Measurements from ENCODE around the gene LCN12.

Gene LCN12

DNA sequence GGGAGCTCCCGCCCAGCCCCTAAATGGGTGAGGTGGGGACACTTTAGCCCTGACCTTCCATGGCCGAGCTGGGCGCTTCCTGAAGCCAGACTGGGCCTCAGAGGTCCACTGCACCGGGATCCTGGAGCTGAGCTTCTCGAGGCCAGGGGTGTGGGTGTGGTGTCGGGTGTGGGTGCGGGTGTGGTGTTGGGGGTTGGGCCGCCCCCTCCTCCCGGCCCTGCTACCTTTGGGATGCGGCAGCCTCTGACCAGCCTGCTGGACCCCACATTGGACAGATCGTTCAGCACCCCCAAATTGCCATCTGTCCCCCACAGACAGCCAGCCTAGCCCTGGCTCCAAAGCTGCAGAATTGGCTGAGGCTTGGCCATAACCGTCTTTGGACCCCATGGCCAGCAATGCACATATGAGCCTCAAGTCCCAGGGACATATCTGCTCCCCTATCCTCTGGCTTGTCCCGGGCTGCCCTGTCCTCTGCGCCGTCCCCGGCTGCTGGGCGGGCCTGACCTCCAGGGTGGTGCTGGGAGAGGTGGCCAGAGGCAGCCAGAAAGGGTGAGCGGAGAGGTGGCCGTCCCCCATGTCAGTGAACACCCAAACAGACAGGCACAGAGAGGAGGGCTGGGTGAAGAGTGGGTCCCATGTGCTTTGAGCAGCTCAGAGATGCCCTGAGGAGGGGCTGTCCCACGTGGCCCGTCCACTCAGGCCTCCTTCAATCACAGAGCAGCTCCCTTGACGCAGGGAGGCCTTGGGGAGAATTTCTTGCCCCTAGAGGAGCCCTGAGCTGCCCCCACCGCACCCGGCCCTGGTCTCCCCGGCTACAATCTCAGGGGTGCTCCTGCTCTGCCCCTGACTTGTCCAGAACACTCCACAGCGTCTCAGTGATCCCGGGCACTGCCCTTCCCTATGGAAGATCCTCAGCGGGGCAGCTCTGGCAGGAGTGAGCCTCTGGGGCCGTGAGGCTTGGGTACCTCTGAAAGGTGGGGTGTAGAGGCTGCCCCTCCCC lies 21.8 kb downstream of the LCN12 start:
- ChIA-PET POLR2A (no interaction called here), CTCF (interaction anchor here (0.7 to 2.1 kb wide), 6 partner anchors 11 to 62 kb away, joined by 3 to 8 read pairs (median 4); no protein-coding TSS in a partner anchor)
- TF ChIP-seq, protein P1, sequence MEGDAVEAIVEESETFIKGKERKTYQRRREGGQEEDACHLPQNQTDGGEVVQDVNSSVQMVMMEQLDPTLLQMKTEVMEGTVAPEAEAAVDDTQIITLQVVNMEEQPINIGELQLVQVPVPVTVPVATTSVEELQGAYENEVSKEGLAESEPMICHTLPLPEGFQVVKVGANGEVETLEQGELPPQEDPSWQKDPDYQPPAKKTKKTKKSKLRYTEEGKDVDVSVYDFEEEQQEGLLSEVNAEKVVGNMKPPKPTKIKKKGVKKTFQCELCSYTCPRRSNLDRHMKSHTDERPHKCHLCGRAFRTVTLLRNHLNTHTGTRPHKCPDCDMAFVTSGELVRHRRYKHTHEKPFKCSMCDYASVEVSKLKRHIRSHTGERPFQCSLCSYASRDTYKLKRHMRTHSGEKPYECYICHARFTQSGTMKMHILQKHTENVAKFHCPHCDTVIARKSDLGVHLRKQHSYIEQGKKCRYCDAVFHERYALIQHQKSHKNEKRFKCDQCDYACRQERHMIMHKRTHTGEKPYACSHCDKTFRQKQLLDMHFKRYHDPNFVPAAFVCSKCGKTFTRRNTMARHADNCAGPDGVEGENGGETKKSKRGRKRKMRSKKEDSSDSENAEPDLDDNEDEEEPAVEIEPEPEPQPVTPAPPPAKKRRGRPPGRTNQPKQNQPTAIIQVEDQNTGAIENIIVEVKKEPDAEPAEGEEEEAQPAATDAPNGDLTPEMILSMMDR (IDR thresholded peaks at IDR 0.05; ENCODE audit: insufficient read depth, low read length, missing control alignments) = no peak
- no peak overlapping the region for H3K4me3 ChIP-seq (ENCODE audit: low read depth, low read length)
- DNase-seq (ENCODE audit: low read depth, low spot score) = no peak

DNA sequence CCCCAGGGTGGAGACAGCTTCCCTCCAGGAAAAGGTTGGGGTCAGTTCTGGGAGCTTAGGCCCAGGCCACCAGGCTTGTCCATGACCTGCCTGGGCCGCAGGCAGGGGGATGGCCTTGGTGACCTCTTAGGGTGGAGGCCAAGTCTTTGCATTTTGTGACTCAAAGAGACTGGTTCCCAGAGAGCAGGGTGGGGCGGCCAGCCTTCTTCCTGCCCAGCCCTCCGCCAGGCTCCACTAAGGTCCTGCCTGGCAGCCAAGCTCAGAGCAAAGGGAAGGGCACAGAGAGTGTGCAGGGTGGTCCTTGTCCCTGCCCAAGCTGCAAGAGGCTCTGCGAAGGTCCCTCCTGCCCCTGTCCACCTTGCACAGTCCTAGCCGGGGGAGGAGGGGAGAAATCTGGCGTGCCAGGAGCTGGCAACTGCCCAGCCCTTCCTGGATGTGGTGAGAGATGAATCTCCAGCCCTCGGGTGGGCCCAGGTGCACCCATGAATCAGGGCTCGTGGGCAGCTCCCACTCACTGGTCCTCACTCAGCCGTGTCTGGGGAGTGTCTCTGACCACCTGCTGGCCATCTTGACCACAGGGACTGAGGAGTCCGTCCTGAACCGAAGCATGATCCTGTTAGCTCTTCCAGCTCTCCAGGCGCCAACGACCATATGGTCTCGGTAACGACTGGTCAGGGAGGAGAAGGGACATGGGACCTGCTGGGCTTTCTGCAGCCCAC lies 22.9 kb downstream of the LCN12 start:
- H3K4me3 ChIP-seq (ENCODE audit: low read depth, low read length) = no peak overlapping the region
- TF ChIP-seq, protein P1 (IDR thresholded peaks at IDR 0.05; ENCODE audit: insufficient read depth, low read length, missing control alignments) = no peak
- CTCF ChIA-PET = interaction anchor here (0.9 to 2.3 kb wide), 7 partner anchors 8 to 61 kb away, joined by 3 to 9 read pairs (median 4); no protein-coding TSS in a partner anchor
- DNase-seq (ENCODE audit: low read depth, low spot score) = no peak
- POLR2A ChIA-PET = no interaction called here

DNA sequence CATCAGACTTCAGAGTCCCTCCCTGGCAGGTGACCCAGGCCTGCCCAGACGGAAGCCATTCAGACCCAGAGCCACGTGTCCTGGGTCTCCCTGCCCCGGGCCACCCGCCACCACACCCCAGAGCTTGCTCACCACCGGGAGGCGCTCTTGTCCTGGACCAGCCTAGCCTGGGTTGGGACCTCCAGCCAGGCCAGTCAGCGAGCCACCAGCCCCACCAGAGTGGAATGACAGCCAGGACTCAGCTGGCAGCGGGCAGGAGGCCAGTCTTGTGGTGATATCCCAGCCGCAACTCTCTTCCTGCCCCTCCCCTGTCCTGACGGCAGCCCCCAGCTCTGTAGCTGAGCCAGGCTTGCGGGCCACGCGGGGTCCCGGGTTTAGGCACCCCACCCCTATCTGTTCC lies 23.6 kb downstream of the LCN12 start:
- DNase-seq (ENCODE audit: low read depth, low spot score) = no peak
- ChIA-PET CTCF (interaction anchor here (0.7 to 2.3 kb wide), 7 partner anchors 9 to 60 kb away, joined by 3 to 9 read pairs (median 4); no protein-coding TSS in a partner anchor), POLR2A (no interaction called here)
- H3K4me3 ChIP-seq (ENCODE audit: low read depth, low read length) = no peak overlapping the region
- TF ChIP-seq, protein P1 (IDR thresholded peaks at IDR 0.05; ENCODE audit: insufficient read depth, low read length, missing control alignments) = no peak

DNA sequence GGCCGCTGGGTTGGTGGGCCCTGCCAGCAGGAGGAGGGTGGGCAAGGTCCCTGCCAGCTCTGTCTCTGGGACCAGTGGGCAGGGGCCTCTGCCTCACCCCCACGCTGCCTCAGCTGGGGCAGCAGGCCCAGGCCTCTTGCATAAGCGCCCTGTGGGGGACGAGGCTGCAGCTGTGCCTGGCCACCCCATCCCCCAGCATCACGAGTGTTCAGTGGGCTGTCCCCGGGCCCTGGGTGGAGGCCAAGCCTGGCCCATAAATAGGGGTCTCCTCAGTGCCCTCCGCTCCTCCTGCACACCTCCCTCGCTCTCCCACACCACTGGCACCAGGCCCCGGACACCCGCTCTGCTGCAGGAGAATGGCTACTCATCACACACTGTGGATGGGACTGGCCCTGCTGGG lies 25.1 kb downstream of the LCN12 start, which contains the start of gene PTGDS:
Gene PTGDS (plus strand): TSS at position 282 of the 400 bp plus-strand sequence. CDS start 75 bp downstream, at position 357.
- DNase-seq (ENCODE audit: low read depth, low spot score) = no peak
- peak within 1 kb of the TSS; percentile 55 for H3K4me3 ChIP-seq (ENCODE audit: low read depth, low read length)
- ChIA-PET CTCF (interaction anchor here (2.2 kb wide), 1 partner anchor 52 kb away, joined by 9 read pairs; no protein-coding TSS in a partner anchor), POLR2A (no interaction called here)
- TF ChIP-seq, protein P1 (IDR thresholded peaks at IDR 0.05; ENCODE audit: insufficient read depth, low read length, missing control alignments) = no peak

DNA sequence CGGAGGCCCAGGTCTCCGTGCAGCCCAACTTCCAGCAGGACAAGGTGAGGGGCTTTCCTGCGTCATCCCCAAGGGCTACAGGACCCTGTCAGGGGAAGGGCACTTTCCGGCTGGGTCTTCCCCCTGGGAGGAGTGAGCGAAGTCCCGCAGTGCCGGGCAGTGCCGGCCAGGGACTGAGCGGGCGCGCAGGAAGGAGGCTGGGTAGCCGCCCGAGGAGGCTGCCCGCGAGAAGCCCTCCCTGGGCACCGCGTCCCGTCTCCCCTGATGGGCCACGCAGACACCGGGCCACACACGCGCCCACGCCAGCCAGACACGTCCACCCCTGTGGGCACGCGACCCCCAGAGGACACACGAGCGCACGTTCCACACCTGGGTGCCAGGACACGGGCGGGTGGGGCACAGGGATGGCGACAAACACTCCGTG lies 25.6 kb downstream of the LCN12 start:
- no peak for DNase-seq (ENCODE audit: low read depth, low spot score)
- ChIA-PET POLR2A (no interaction called here), CTCF (interaction anchor here (0.7 kb wide), 1 partner anchor 34 kb away, joined by 4 read pairs; no protein-coding TSS in a partner anchor)
- TF ChIP-seq, protein P1 (IDR thresholded peaks at IDR 0.05; ENCODE audit: insufficient read depth, low read length, missing control alignments) = no peak
- H3K4me3 ChIP-seq (ENCODE audit: low read depth, low read length) = peak overlapping the region; percentile 55

Measured in AG04449 (cell line).